Measurements from ENCODE around the gene UBE2G1. TPM values are rescaled to one million over a fixed set of nuclear protein-coding genes. Genes with fewer than 3 reads are reported as not detected.

UBE2G1 gene
- total and polyA plus RNA-seq, 2 of the 8 experiments (the other 6 are each of a cell fraction or from before 2014, with no cell fraction given), result 73.9 to 170 TPM

- TF ChIP-seq, protein P1, sequence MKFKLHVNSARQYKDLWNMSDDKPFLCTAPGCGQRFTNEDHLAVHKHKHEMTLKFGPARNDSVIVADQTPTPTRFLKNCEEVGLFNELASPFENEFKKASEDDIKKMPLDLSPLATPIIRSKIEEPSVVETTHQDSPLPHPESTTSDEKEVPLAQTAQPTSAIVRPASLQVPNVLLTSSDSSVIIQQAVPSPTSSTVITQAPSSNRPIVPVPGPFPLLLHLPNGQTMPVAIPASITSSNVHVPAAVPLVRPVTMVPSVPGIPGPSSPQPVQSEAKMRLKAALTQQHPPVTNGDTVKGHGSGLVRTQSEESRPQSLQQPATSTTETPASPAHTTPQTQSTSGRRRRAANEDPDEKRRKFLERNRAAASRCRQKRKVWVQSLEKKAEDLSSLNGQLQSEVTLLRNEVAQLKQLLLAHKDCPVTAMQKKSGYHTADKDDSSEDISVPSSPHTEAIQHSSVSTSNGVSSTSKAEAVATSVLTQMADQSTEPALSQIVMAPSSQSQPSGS (IDR thresholded peaks at IDR 0.05; ENCODE audit: low read length), result no peak
- TF ChIP-seq GTF2F1 (IDR thresholded peaks at IDR 0.05; ENCODE audit: borderline replicate concordance, low read depth, low read length), result no peak
- no peak for TF ChIP-seq RFX5 (IDR thresholded peaks at IDR 0.05; ENCODE audit: borderline replicate concordance, low read depth, low read length)
- no peak for TF ChIP-seq TAF7 (optimal IDR thresholded peaks at IDR 0.05; ENCODE audit: borderline replicate concordance, low read depth, low read length)
- TF ChIP-seq TCF12 (IDR thresholded peaks at IDR 0.05; ENCODE audit: low read depth, low read length), result no peak
These were observed 52.3 kb downstream of the UBE2G1 start (continued) for GRCh38 chr17:4314179-4314578.

Measured in H1 (cell line).